Activated naive CD8-positive, alpha-beta T cell treated with anti-CD3 and anti-CD28 coated beads, Interleukin-2, amount 50 U/mL, for 16 hours (primary cell): ENCODE results near the gene COPG2.

Experiments
- DNase-seq: peaks from one replicate; pipeline ENCODE4 v3.0.0-alpha.2; 2020; ENCODE audit warnings: low read depth, low spot score

COPG2 gene

DNA sequence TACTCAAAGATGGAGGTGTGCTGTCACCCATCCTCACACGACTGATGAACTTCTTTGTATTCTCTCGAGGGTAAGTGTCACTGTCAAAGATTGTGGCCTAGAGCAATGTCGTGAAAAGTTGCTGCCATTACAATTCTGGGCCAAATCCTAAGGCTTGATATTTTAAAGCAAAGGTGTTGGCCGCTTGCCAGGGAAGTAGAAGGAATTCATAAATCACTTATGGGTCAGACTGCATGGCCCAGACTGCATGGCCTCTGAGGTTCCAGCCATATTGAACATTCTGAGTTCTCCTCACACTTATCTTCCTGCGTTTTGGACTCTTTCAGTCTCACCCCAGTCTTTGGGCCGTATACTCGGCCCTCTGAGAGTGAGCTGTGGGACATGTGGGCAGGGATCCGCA, 168.1 kb downstream of the COPG2 start:
- DNase-seq = no peak

- no peak for DNase-seq
Measured at GRCh38 chr7:130494431-130494858, 174.1 kb downstream of the COPG2 start.

- no peak for DNase-seq
Measured at GRCh38 chr7:130493275-130493873, 175.2 kb downstream of the COPG2 start.

DNA sequence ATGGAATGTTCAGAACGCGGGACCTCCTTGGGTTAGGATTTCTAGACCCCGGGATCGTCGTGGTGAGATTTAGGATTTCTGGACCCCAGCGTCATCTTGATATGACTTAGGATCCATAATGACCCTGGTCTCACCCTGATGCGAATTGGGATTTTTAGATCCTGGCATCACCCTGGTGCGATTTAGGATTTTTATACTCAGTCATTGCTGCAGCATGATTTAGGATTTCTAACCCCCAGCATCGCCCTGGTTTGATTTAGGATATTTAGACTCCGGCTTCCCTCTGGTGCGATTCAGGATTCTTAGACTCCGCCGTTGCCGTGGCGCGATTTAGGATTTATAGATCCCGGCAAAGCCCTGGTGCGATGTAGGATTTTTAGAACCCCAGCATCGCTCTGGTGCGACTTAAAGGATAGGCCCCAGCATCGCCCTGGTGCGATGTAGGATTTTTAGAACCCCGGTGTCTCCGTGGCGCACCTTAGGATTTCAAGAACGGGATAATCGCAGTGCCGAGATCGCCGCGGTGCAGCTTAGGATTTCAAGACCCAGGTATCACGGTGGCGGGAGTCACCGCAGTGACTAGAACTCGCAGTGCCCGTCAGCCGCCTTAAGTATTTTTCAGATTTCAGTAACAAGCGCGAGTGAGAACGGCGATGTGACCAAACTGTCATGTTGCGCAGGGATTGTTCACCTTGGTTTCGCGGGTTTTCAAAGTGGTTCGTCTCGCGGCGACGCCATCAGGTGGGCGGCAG, 175.8 kb downstream of the COPG2 start:
- DNase-seq = no peak

- no peak for DNase-seq
Measured at GRCh38 chr7:130491841-130492522, 176.6 kb downstream of the COPG2 start, which contains the start of gene MEST. MEST (plus strand) TSS chr7:130492085; CDS start chr7:130492314, 229 bp downstream.

GRCh38 chr7:130490888-130491804, 177.4 kb downstream of the COPG2 start:
- no peak for DNase-seq

GRCh38 chr7:130490311-130490791, 178.2 kb downstream of the COPG2 start:
- DNase-seq = no peak

GRCh38 chr7:130489140-130489983, 179.2 kb downstream of the COPG2 start:
- no peak for DNase-seq

GRCh38 chr7:130488392-130489139, 180.0 kb downstream of the COPG2 start:
- no peak for DNase-seq

DNA sequence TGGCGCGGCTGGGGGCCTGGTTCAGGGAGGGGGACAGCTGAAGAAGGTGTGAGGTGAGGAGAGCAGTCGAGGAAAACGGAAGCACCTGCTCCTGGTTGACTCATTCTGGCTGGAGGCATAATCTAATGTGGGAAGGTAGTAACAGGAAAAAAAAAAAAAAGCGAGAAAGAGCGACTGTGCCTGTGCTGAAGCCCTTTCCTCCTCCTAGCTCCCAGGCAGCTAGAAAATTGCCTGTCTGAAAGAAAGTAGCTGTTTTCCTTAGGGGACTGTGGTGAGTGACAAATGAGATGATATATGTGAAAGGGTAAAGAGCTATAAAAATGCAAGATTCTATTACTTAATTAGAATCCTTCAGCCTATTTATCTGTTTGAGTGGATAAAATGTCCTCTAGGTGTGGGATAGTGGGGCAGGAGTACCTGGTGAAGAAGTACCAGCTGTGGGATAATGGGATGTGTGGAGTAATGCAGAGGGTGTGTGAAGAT, 181.6 kb downstream of the COPG2 start:
- no peak for DNase-seq

GRCh38 chr7:130486114-130486953, 182.2 kb downstream of the COPG2 start:
- DNase-seq = peak; percentile 33

- no peak for DNase-seq
Measured at GRCh38 chr7:130485734-130486113, 182.8 kb downstream of the COPG2 start.

- no peak for DNase-seq
Measured at GRCh38 chr7:130483031-130483430, 185.5 kb downstream of the COPG2 start.

DNA sequence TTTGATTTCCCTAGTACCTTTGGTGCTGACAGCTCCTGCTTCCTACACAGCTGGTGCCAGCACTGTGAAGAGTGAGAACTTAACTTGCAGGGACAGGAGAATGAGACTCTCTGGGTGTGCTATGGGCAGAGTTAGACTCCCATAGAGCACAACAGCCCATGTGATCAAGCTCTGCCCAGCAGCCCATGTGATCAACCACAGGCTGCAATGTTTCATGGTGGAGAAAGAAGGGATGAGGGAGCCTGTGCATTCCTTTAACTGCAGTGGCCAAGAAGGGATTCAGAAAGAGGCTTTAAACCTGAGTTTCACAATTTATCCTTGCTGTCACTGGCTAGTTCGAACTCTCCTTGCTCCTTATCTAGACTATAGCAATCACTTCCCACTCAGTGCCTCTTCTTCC, 186.7 kb downstream of the COPG2 start:
- no peak for DNase-seq

GRCh38 chr7:130479716-130480400, 188.7 kb downstream of the COPG2 start:
- no peak for DNase-seq

DNA sequence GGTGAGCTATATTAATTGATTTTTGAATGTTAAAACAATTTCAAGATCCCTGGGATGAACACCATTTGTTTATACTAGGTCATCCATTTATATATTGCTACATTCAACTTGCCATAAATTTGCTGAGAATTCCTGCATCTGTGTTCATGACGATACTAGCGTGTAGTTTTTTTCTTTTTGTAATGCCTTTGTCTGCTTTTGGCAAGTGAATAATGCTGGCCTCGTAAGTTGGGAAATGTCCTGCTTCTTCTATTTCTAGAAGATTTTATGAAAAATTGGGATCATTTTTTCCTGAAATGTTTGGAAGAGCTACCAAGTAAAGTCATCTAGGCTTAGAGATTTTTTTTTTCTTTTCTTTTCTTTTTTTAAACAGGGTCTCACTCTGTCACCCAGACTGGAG, 189.6 kb downstream of the COPG2 start:
- DNase-seq = no peak

GRCh38 chr7:130476297-130477150, 192.0 kb downstream of the COPG2 start:
- DNase-seq = no peak
